ENCODE measurements around the gene PPP2R2C. TPM values are rescaled to one million over a fixed set of nuclear protein-coding genes. Genes with fewer than 3 reads are reported as not detected.

PPP2R2C gene
- polyA plus RNA-seq, 1 donor from 2014 or later, result not detected

DNA sequence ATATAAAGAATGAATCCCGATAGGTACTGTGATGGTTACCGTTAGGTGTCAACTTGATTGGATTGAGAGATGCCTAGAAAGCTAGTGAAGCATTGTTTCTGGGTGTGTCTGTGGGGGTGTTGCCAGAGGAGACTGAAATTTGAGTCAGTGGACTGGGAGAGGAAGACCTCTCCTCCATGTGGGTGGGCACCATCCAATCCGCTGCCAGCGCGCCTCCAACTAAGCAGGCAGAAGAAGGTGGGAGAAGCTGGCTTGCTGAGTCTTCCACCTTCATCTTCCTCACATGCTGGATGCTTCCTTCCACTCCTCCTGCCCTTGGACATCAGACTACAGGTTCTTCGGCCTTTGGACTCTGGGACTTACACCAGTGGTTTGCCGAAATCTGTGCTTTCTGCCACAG lies 162.6 kb downstream of the PPP2R2C start:
- Mint-ChIP-seq H3K36me3 (no peaks in the 10 kb centered on the region), H3K4me3 (peak overlapping the region in 1 of 4 donors; percentile 58), H3K9me3 (peaks cover 0 to 5% (median 4%) of the 10 kb centered on the region in 3 donors), H3K27me3 (peaks cover 30% of the 10 kb centered on the region), H3K4me1 (no peaks in the 10 kb centered on the region), H3K27ac (no peak overlapping the region)

DNA sequence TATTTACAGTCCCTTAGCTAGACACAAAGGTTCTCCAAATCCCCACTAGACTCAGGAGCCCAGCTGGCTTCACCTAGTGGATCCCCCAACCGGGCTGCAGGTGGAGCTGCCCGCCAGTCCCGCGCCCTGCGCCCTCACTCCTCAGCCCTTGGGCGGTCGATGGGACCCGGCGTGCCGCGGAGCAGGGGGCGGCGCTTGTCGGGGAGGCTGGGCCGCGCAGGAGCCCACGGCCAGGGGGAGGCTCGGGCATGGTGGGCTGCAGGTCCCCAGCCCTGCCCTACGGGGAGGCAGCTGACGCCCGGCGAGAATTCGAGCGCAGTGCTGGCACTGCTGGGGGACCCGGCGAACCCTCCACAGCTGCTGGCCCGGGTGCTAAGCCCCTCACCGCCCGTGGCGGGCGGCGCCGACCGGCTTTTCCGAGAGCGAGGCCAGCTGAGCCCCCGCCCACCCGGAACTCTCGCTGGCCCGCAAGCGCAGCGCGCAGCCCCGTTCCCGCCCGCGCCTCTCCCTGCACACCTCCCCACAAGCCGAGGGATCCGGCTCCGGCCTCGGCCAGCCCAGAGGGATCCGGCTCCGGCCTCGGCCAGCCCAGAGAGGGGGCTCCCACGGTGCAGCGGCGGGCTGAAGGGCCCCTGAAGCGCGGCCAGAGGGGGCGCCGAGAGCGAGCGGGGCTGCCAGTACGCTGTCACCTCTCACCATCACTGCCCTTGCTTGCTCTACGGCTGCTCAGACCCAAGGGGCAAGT lies 163.3 kb downstream of the PPP2R2C start:
- Mint-ChIP-seq H3K27ac (peak overlapping the region in 1 of 3 donors; percentile 9), H3K36me3 (no peaks in the 10 kb centered on the region), H3K27me3 (peaks cover 27% of the 10 kb centered on the region), H3K9me3 (peaks cover 0 to 5% (median 4%) of the 10 kb centered on the region in 3 donors), H3K4me3 (no peak overlapping the region), H3K4me1 (no peaks in the 10 kb centered on the region)

GRCh38 chr4:6307891-6308290 lies 164.5 kb downstream of the PPP2R2C start:
- H3K27me3 Mint-ChIP-seq, result peaks cover 24% of the 10 kb centered on the region
- no peak overlapping the region for H3K27ac Mint-ChIP-seq
- H3K4me3 Mint-ChIP-seq, result no peak overlapping the region

DNA sequence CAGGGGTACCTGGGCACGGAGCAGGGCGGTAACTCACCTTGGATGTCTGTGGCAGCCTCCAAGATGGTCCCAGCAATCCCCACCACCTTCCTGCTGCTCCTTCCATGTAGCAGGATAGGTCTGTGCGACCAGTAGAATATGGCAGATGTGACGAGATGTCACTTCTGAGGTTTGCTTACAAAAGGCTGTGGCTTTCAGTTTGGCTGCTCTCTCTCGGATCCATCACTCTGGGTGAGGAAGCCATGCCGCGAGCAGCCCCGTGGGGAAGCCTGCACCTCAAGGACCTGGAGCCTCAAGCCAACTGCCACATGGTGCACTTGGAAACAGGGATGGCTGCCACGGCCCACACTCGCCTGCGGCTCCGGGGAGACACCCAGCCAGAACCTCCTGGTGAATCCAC lies 165.2 kb downstream of the PPP2R2C start:
- peaks cover 0 to 5% (median 4%) of the 10 kb centered on the region in 3 donors for H3K9me3 Mint-ChIP-seq
- no peak overlapping the region for H3K4me3 Mint-ChIP-seq
- peaks cover 22% of the 10 kb centered on the region for H3K27me3 Mint-ChIP-seq
- no peak overlapping the region for H3K27ac Mint-ChIP-seq
- peaks cover 2% of the 10 kb centered on the region for H3K36me3 Mint-ChIP-seq
- H3K4me1 Mint-ChIP-seq, result no peaks in the 10 kb centered on the region

More at GRCh38 chr4:6307891-6308290, 164.5 kb downstream of the PPP2R2C start:
- peaks cover 0 to 5% (median 4%) of the 10 kb centered on the region in 3 donors for H3K9me3 Mint-ChIP-seq
- H3K36me3 Mint-ChIP-seq, result no peaks in the 10 kb centered on the region
- no peaks in the 10 kb centered on the region for H3K4me1 Mint-ChIP-seq

GRCh38 chr4:6306299-6306698 lies 166.1 kb downstream of the PPP2R2C start:
- peaks cover 0 to 5% (median 4%) of the 10 kb centered on the region in 3 donors for H3K9me3 Mint-ChIP-seq
- H3K27ac Mint-ChIP-seq, result no peak overlapping the region
- H3K4me3 Mint-ChIP-seq, result no peak overlapping the region
- peaks cover 20% of the 10 kb centered on the region for H3K27me3 Mint-ChIP-seq
- H3K36me3 Mint-ChIP-seq, result peaks cover 2% of the 10 kb centered on the region
- no peaks in the 10 kb centered on the region for H3K4me1 Mint-ChIP-seq

DNA sequence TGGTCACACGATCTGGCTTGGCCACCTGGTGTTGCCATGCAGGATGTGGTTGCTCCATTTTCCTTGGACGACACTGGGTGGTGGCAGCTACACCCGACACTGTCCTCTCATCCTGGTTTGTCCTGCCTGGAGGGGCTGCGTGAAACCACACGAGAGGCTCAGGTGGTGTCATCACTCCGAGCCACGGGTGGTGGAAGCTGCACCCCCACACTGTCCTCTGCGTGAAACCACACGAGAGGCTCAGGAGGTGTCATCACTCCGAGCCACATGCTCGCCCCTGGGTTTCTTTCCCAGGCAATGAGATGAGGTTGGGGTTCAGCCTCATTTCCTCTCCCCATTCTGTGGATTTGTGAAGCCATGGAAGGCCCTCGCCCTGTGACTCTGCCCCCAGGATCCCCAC lies 168.5 kb downstream of the PPP2R2C start:
- Mint-ChIP-seq H3K4me3 (no peak overlapping the region), H3K36me3 (peaks cover 6% of the 10 kb centered on the region), H3K27me3 (peaks cover 6% of the 10 kb centered on the region), H3K27ac (no peak overlapping the region), H3K9me3 (peaks cover 0 to 5% (median 4%) of the 10 kb centered on the region in 3 donors), H3K4me1 (peaks cover 0 to 3% (median 0%) of the 10 kb centered on the region in 3 donors)

DNA sequence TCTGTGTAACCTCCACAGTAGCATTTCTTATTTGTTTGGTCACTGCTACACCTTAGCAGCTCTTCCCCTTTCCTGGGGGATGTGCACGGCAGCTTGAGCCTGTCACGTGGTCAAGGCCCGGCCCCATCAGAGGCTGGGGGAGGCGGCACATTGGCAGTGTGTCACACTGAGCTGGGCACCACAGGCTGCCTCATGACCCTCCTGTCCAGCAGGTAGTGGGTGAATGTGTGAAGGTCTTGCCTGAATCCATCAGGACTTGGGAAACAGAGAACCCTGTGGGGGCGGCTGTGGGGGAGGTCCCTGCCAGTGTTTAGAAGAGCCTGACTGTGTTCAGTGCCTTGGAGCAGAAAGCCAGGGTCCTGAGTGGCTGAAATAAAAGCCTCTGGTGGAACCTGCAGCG lies 169.5 kb downstream of the PPP2R2C start:
- Mint-ChIP-seq H3K27me3 (no peaks in the 10 kb centered on the region), H3K4me1 (peaks cover 0 to 3% (median 0%) of the 10 kb centered on the region in 3 donors), H3K27ac (no peak overlapping the region), H3K9me3 (no peaks in the 10 kb centered on the region), H3K36me3 (peaks cover 6% of the 10 kb centered on the region), H3K4me3 (no peak overlapping the region)

GRCh38 chr4:6301732-6302442 lies 170.5 kb downstream of the PPP2R2C start:
- no peak overlapping the region for H3K4me3 Mint-ChIP-seq
- no peaks in the 10 kb centered on the region for H3K27me3 Mint-ChIP-seq
- H3K4me1 Mint-ChIP-seq, result peaks cover 0 to 3% (median 0%) of the 10 kb centered on the region in 3 donors
- H3K36me3 Mint-ChIP-seq, result peaks cover 6% of the 10 kb centered on the region
- H3K27ac Mint-ChIP-seq, result peak overlapping the region in 1 of 3 donors; percentile 67
- H3K9me3 Mint-ChIP-seq, result no peaks in the 10 kb centered on the region

GRCh38 chr4:6301051-6301731 lies 171.2 kb downstream of the PPP2R2C start:
- Mint-ChIP-seq H3K4me1 (peaks cover 0 to 3% (median 0%) of the 10 kb centered on the region in 3 donors), H3K27me3 (no peaks in the 10 kb centered on the region), H3K36me3 (peaks cover 6% of the 10 kb centered on the region), H3K27ac (no peak overlapping the region), H3K4me3 (no peak overlapping the region), H3K9me3 (no peaks in the 10 kb centered on the region)

GRCh38 chr4:6300359-6300758 lies 172.1 kb downstream of the PPP2R2C start:
- H3K36me3 Mint-ChIP-seq, result peaks cover 6% of the 10 kb centered on the region
- H3K27ac Mint-ChIP-seq, result no peak overlapping the region
- no peaks in the 10 kb centered on the region for H3K27me3 Mint-ChIP-seq
- peaks cover 0 to 3% (median 0%) of the 10 kb centered on the region in 3 donors for H3K4me1 Mint-ChIP-seq
- H3K9me3 Mint-ChIP-seq, result no peaks in the 10 kb centered on the region
- H3K4me3 Mint-ChIP-seq, result no peak overlapping the region

DNA sequence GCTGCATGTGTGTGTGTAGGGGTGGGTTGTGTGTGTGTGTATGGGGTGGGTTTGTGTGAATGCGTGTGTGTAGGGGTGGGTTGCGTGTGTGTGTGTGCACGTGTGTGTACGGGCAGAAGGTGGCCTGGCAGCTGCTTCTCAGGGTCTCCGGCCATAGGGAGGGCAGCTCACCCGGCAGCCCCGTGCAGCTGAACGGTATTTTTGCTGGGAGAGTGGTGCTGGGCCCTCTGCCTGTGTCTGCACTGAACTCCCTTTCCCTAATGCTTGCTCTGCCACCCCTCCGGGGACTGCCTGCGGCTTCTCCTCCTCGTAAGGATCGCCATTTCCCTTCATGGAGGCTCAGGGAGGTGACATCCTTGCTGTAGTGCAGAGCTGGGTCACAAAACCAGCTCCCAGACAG lies 172.5 kb downstream of the PPP2R2C start:
- H3K9me3 Mint-ChIP-seq, result no peaks in the 10 kb centered on the region

GRCh38 chr4:6298852-6299251 lies 173.6 kb downstream of the PPP2R2C start:
- H3K9me3 Mint-ChIP-seq, result no peaks in the 10 kb centered on the region
- peaks cover 0 to 3% (median 0%) of the 10 kb centered on the region in 3 donors for H3K4me1 Mint-ChIP-seq
- H3K27me3 Mint-ChIP-seq, result no peaks in the 10 kb centered on the region
- no peak overlapping the region for H3K27ac Mint-ChIP-seq
- no peak overlapping the region for H3K4me3 Mint-ChIP-seq
- peaks cover 6% of the 10 kb centered on the region for H3K36me3 Mint-ChIP-seq

More for the DNA sequence above, 172.5 kb downstream of the PPP2R2C start:
- Mint-ChIP-seq H3K4me3 (no peak overlapping the region), H3K27ac (no peak overlapping the region), H3K36me3 (peaks cover 6% of the 10 kb centered on the region), H3K27me3 (no peaks in the 10 kb centered on the region), H3K4me1 (peaks cover 0 to 3% (median 0%) of the 10 kb centered on the region in 3 donors)

GRCh38 chr4:6298035-6298434 lies 174.4 kb downstream of the PPP2R2C start:
- H3K27ac Mint-ChIP-seq, result no peak overlapping the region
- H3K27me3 Mint-ChIP-seq, result no peaks in the 10 kb centered on the region
- H3K4me3 Mint-ChIP-seq, result no peak overlapping the region
- H3K9me3 Mint-ChIP-seq, result no peaks in the 10 kb centered on the region
- H3K4me1 Mint-ChIP-seq, result peaks cover 0 to 3% (median 0%) of the 10 kb centered on the region in 3 donors
- H3K36me3 Mint-ChIP-seq, result peaks cover 6% of the 10 kb centered on the region

GRCh38 chr4:6297266-6297815 lies 175.1 kb downstream of the PPP2R2C start:
- peaks cover 0 to 3% (median 0%) of the 10 kb centered on the region in 3 donors for H3K4me1 Mint-ChIP-seq
- no peaks in the 10 kb centered on the region for H3K9me3 Mint-ChIP-seq
- no peak overlapping the region for H3K27ac Mint-ChIP-seq
- peaks cover 5% of the 10 kb centered on the region for H3K36me3 Mint-ChIP-seq
- no peaks in the 10 kb centered on the region for H3K27me3 Mint-ChIP-seq
- H3K4me3 Mint-ChIP-seq, result no peak overlapping the region

- Mint-ChIP-seq H3K27ac (no peak overlapping the region), H3K9me3 (no peaks in the 10 kb centered on the region), H3K27me3 (no peaks in the 10 kb centered on the region), H3K4me1 (peaks cover 0 to 3% (median 0%) of the 10 kb centered on the region in 3 donors), H3K4me3 (no peak overlapping the region), H3K36me3 (peaks cover 2% of the 10 kb centered on the region)
These were observed 176.4 kb downstream of the PPP2R2C start for GRCh38 chr4:6296026-6296425.

Measured in IgD-negative memory B cell (primary cell).